Suprapubic skin (tissue), 4 donors: ENCODE data around the gene RNFT2. TPM values are rescaled to one million over a fixed set of nuclear protein-coding genes. Genes with fewer than 3 reads are reported as not detected.
A peak's percentile ranks its signal among the peaks of the same experiment; 100 is the strongest.
"Not testable (repeated sequence)": the region's sequence is repeated elsewhere in the genome, so short reads cannot be mapped to it uniquely, and the experiment has no call there.

Experiments used
- DNase-seq, 2 donors: peaks; one replicate each; pipeline ENCODE4 v3.0.0-alpha.2; 2019; ENCODE audit warnings: low spot score in 2 of 2
- H3K27ac ChIP-seq: fragments of 200-600 bp; sonication (generic); one replicate; pipeline ENCODE4 v1.5.1; 2019
- H3K27me3 ChIP-seq: fragments of 200-600 bp; sonication (generic); one replicate; pipeline ENCODE4 v1.5.1; 2019
- H3K36me3 ChIP-seq: fragments of 200-600 bp; sonication (generic); one replicate; pipeline ENCODE4 v1.5.1; 2019
- H3K4me1 ChIP-seq: fragments of 200-600 bp; sonication (generic); one replicate; pipeline ENCODE4 v1.5.1; 2019
- H3K4me3 ChIP-seq: fragments of 200-600 bp; sonication (generic); one replicate; pipeline ENCODE4 v1.5.1; 2019; ENCODE audit warnings: mild to moderate bottlenecking
- H3K9me3 ChIP-seq: fragments of 200-600 bp; sonication (generic); one replicate; pipeline ENCODE4 v1.5.1; 2019
- CTCF ChIP-seq, 2 donors: fragments of 200-600 bp in 1 of 2; fragments of 450-650 bp in 1 of 2; sonication (generic) in 1 of 2; IDR thresholded peaks; one replicate each; pipeline ENCODE4 v1.5.1; 2016 to 2019; ENCODE audit warnings: antibody characterized with exemption in 2 of 2, mild to moderate bottlenecking in 1 of 2, moderate library complexity in 1 of 2
- EP300 ChIP-seq: sonication (generic); formaldehyde crosslinking; IDR thresholded peaks from one replicate; pipeline ENCODE4 v1.6.1; 2017; ENCODE audit warnings: antibody characterized with exemption
- POLR2A ChIP-seq, 2 donors: fragments of 450-650 bp; IDR thresholded peaks; one replicate each; pipeline ENCODE4 v1.6.1; 2017; ENCODE audit warnings: antibody characterized with exemption in 2 of 2, mild to moderate bottlenecking in 2 of 2, moderate library complexity in 2 of 2
- POLR2AphosphoS5 ChIP-seq, 3 donors: sonication (generic); formaldehyde crosslinking; IDR thresholded peaks; one replicate each; pipeline ENCODE4 v1.6.1; 2017; ENCODE audit warnings: antibody characterized with exemption in 3 of 3
- WGBS: methylation state at CpG from one replicate; pipeline ENCODE4 v1.1.5; 2018; 5-methylcytosine and 5-hydroxymethylcytosine counted together
- total RNA-seq, 4 donors: library from RNA; depleted of rRNA; stranded (reverse); fragments of >200 nt; gene quantifications; one replicate each; pipeline ENCODE4 v1.1.0, GENCODE V29; 2016

RNFT2 gene
- total RNA-seq, 4 donors from 2014 or later, result 0.40 to 1.4 (median 0.69) TPM

- Histone ChIP-seq H3K4me1 (no peaks in the 10 kb centered on the region), H3K4me3 (no peak overlapping the region), H3K9me3 (no peaks in the 10 kb centered on the region), H3K36me3 (no peaks in the 10 kb centered on the region), H3K27ac (no peak overlapping the region), H3K27me3 (no peaks in the 10 kb centered on the region)
- TF ChIP-seq CTCF (IDR thresholded peaks at IDR 0.05) (no peak), POLR2A (IDR thresholded peaks at IDR 0.05) (no peak), POLR2AphosphoS5 (IDR thresholded peaks at IDR 0.05) (no peak), EP300 (no peak)
- 59% methylated on average over 3 of the region's 3 CpGs for WGBS
- DNase-seq, result peak in 1 of 2 donors; percentile 61
Observed at GRCh38 chr12:116744766-116745165, 6.7 kb downstream of the RNFT2 start.

- Histone ChIP-seq H3K27me3 (no peaks in the 10 kb centered on the region), H3K27ac (no peak overlapping the region), H3K4me1 (no peaks in the 10 kb centered on the region), H3K4me3 (no peak overlapping the region), H3K9me3 (no peaks in the 10 kb centered on the region), H3K36me3 (no peaks in the 10 kb centered on the region)
- no peak for DNase-seq
- TF ChIP-seq EP300 (no peak), POLR2A (IDR thresholded peaks at IDR 0.05) (no peak), CTCF (IDR thresholded peaks at IDR 0.05) (no peak), POLR2AphosphoS5 (IDR thresholded peaks at IDR 0.05) (no peak)
- 94% methylated on average over 4 of the region's 4 CpGs for WGBS
Observed at GRCh38 chr12:116745554-116745953, 7.4 kb downstream of the RNFT2 start.

- Histone ChIP-seq H3K36me3 (no peaks in the 10 kb centered on the region), H3K4me3 (no peak overlapping the region), H3K27me3 (no peaks in the 10 kb centered on the region), H3K9me3 (no peaks in the 10 kb centered on the region), H3K27ac (no peak overlapping the region), H3K4me1 (no peaks in the 10 kb centered on the region)
- TF ChIP-seq CTCF (IDR thresholded peaks at IDR 0.05), result no peak
- no peak for TF ChIP-seq POLR2AphosphoS5 (IDR thresholded peaks at IDR 0.05)
- no peak for TF ChIP-seq EP300
- no peak for TF ChIP-seq POLR2A (IDR thresholded peaks at IDR 0.05)
- peak in 1 of 2 donors; percentile 77 for DNase-seq
- 94% methylated on average over 9 of the region's 26 CpGs for WGBS
Observed at GRCh38 chr12:116749884-116750283, 11.8 kb downstream of the RNFT2 start.

DNA sequence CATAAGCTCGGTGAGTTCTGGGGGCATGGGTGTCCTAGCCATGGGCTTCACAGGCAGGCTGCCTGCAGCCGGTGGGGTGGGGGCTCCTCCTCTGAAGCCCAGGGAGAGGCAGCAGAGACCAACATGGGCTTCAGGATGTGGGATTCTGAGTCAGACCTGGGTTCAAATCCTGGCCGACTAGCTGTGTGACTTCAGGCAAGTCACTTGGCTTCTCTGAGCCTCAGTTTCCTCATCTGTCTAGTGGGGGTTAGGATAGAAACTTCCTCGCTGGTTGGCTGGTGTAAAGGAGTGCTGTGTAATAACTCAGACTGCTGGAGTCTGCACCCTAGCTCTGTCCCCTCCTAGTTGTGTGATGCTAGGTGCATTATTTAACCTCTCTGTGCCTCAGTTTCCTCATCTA, 12.2 kb downstream of the RNFT2 start:
- TF ChIP-seq CTCF (IDR thresholded peaks at IDR 0.05), result no peak
- 100% methylated on average over 3 of the region's 4 CpGs for WGBS
- Histone ChIP-seq H3K27me3 (no peaks in the 10 kb centered on the region), H3K4me3 (no peak overlapping the region), H3K27ac (no peak overlapping the region), H3K4me1 (no peaks in the 10 kb centered on the region), H3K9me3 (no peaks in the 10 kb centered on the region), H3K36me3 (no peaks in the 10 kb centered on the region)
- no peak for DNase-seq

DNA sequence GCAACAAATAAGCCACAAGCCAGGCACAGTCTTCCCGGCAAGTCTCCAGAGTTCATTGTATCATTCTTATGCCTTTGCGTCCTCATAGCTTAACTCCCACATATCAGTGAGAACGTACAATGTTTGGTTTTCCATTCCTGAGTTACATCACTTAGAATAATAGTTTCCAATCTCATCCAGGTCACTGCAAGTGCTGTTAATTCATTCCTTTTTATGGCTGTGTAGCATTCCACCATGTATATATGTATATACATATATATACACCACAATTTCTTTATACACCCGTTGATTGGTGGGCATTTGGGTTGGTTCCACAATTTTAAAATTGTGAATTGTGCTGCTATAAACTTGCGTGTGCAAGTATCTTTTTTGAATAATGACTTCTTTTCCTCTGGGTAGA, 16.0 kb downstream of the RNFT2 start:
- WGBS, result 92% methylated on average over 5 of the region's 5 CpGs
- not testable (repeated sequence) for H3K36me3 ChIP-seq, H3K9me3 ChIP-seq, H3K4me1 ChIP-seq, DNase-seq, H3K27me3 ChIP-seq, H3K27ac ChIP-seq, H3K4me3 ChIP-seq

GRCh38 chr12:116754783-116755182, 16.7 kb downstream of the RNFT2 start:
- DNase-seq, H3K9me3 ChIP-seq, H3K36me3 ChIP-seq, H3K27me3 ChIP-seq, H3K4me1 ChIP-seq, H3K4me3 ChIP-seq, H3K27ac ChIP-seq: not testable (repeated sequence)
- 92% methylated on average over 1 of the region's 1 CpG for WGBS
